Gastrocnemius medialis (tissue), 4 donors: ENCODE results near the gene DDIT4.
A peak's percentile ranks its signal among the peaks of the same experiment; 100 is the strongest.

Experiments
- POLR2A ChIP-seq, 2 donors: fragments of 450-650 bp; IDR thresholded peaks; one replicate each; pipeline ENCODE4 v1.6.1; 2017; ENCODE audit warnings: antibody characterized with exemption in 2 of 2, mild to moderate bottlenecking in 2 of 2, moderate library complexity in 2 of 2
- TF ChIP-seq, protein P1 (sequence below), 5 experiments: fragments of 450-650 bp in 3 of 5; fragments of 200-600 bp in 2 of 5; sonication (generic) in 2 of 5; IDR thresholded peaks in 4 of 5; conservative IDR thresholded peaks in 1 of 5; 1 replicate in 4 of 5; 2 replicates in 1 of 5; pipeline ENCODE4 v1.5.1; 2016 to 2019; ENCODE audit warnings: antibody characterized with exemption in 5 of 5, mild to moderate bottlenecking in 3 of 5, moderate library complexity in 3 of 5

DNA sequence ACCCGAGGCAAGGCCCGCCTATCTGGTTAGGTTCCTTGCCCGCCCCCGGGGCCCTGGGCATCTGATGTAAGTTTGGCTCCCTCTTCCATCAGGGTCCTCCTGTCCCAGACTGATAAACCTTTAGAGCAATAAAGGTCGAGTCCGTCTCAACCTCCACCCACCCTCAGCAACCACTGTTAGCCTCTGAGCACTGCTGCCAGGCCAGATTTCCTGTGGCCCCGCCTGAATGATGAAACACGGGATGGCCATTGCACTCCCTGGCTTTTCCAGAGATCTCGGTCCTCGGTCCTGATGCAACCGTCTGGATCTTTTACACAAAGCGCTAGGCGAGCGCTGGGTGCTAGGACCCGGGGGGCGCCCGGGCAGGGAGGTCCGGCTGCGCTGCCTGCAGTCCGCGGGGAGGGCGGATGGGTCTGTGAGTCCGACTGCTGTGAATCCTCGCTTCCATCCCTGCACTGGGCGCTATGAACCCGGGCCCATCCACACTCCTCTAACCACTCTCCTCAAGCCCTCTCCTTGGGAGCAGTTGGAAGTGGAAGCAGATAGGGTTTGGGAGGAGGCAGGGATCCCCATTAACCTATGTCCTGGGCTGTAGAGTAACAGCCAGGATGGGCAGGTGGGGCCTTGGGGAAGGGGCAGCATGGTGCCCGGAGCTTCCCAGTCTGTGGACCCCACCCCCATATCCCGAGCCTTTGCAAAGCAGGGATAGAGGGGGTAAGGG, 875 bp upstream of the DDIT4 start:
- TF ChIP-seq, protein P1, sequence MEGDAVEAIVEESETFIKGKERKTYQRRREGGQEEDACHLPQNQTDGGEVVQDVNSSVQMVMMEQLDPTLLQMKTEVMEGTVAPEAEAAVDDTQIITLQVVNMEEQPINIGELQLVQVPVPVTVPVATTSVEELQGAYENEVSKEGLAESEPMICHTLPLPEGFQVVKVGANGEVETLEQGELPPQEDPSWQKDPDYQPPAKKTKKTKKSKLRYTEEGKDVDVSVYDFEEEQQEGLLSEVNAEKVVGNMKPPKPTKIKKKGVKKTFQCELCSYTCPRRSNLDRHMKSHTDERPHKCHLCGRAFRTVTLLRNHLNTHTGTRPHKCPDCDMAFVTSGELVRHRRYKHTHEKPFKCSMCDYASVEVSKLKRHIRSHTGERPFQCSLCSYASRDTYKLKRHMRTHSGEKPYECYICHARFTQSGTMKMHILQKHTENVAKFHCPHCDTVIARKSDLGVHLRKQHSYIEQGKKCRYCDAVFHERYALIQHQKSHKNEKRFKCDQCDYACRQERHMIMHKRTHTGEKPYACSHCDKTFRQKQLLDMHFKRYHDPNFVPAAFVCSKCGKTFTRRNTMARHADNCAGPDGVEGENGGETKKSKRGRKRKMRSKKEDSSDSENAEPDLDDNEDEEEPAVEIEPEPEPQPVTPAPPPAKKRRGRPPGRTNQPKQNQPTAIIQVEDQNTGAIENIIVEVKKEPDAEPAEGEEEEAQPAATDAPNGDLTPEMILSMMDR (IDR thresholded peaks at IDR 0.05 in 4 of 5, conservative IDR thresholded peaks at IDR 0.05 in 1 of 5), result peak in 1 of 5 experiments; percentile 17
- peak; percentile 78 to 85 for TF ChIP-seq POLR2A (IDR thresholded peaks at IDR 0.05)
